CD4-positive, alpha-beta T cell (primary cell): ENCODE results near the gene COX10. TPM values are rescaled to one million over a fixed set of nuclear protein-coding genes. Genes with fewer than 3 reads are reported as not detected.

Experiments
- ATAC-seq: fragments of 200-7000 bp; cut with Tn5 transposase; one replicate; pipeline ENCODE4 v1.10.0; 2022; ENCODE audit warnings: mild to moderate bottlenecking; ENCODE audit not compliant: poor library complexity
- CTCF ChIA-PET: fragments of 350-600 bp; sonication (Branson Sonifier 250); formaldehyde crosslinking; loops from one replicate; lab custom pipeline; 2021; ENCODE audit warnings: antibody characterized with exemption, inconsistent platforms; lab: Charles Lee
- POLR2A ChIA-PET: fragments of 350-600 bp; sonication (Branson Sonifier 250); formaldehyde crosslinking; loops from one replicate; lab custom pipeline; 2021; ENCODE audit warnings: antibody characterized with exemption, inconsistent platforms; lab: Charles Lee
- DNase-seq, 14 experiments: peaks; one replicate each; pipeline ENCODE4 v3.0.0-alpha.2; 2013 to 2020; ENCODE audit warnings: mixed read lengths in 2 of 14
- H3K27ac ChIP-seq, 2 donors: one replicate each; pipeline versions ENCODE4 v1.5.1 to v1.7.0; 2013; ENCODE audit warnings: low read length in 2 of 2, low read depth in 1 of 2, mild to moderate bottlenecking in 1 of 2
- H3K27me3 ChIP-seq, 2 experiments: 1 replicate in 1 of 2; 2 replicates in 1 of 2; pipeline versions ENCODE4 v1.6.1 to v1.7.0; 2013; ENCODE audit warnings: low read length in 2 of 2, control low read depth in 1 of 2, mild to moderate bottlenecking in 1 of 2, moderate library complexity in 1 of 2; ENCODE audit not compliant: insufficient read depth in 2 of 2, control insufficient read depth in 1 of 2
- H3K36me3 ChIP-seq: one replicate; pipeline ENCODE4 v1.6.1; 2013; ENCODE audit warnings: low read length, control low read depth; ENCODE audit not compliant: insufficient read depth
- H3K4me1 ChIP-seq: one replicate; pipeline ENCODE4 v1.6.1; 2013; ENCODE audit warnings: low read length, control low read depth; ENCODE audit not compliant: insufficient read depth
- H3K4me3 ChIP-seq: one replicate; pipeline ENCODE4 v1.5.1; 2013; ENCODE audit warnings: mild to moderate bottlenecking, low read length, moderate library complexity
- H3K9me3 ChIP-seq, 2 experiments: 1 replicate in 1 of 2; 2 replicates in 1 of 2; pipeline versions ENCODE4 v1.6.1 to v1.7.0; 2013; ENCODE audit warnings: low read length in 2 of 2, mild to moderate bottlenecking in 2 of 2, control low read depth in 1 of 2, moderate library complexity in 1 of 2; ENCODE audit not compliant: control insufficient read depth in 1 of 2, insufficient read depth in 1 of 2
- H3K27ac Mint-ChIP-seq: one replicate; pipeline ENCODE4 v1.8.0; 2020; ENCODE audit warnings: mixed read lengths
- H3K27me3 Mint-ChIP-seq: one replicate; pipeline ENCODE4 v1.8.0; 2021; ENCODE audit warnings: mixed read lengths
- H3K36me3 Mint-ChIP-seq: one replicate; pipeline ENCODE4 v1.8.0; 2021; ENCODE audit warnings: low read depth, mixed read lengths
- H3K4me1 Mint-ChIP-seq: one replicate; pipeline ENCODE4 v1.8.0; 2021; ENCODE audit warnings: low read depth, mixed read lengths
- H3K4me3 Mint-ChIP-seq: one replicate; pipeline ENCODE4 v1.8.0; 2020; ENCODE audit warnings: mild to moderate bottlenecking, mixed read lengths
- H3K9me3 Mint-ChIP-seq: one replicate; pipeline ENCODE4 v1.8.0; 2020; ENCODE audit warnings: mixed read lengths
- CTCF ChIP-seq: fragments of 200-600 bp; IDR thresholded peaks from one replicate; pipeline ENCODE4 v1.8.0; 2022; ENCODE audit warnings: antibody characterized with exemption, mild to moderate bottlenecking
- intact Hi-C, 2 experiments: fragments of 100-400 bp; cut with DNase I in 1 of 2; cut with micrococcal nuclease in 1 of 2; formaldehyde crosslinking; loops; one replicate each; pipeline versions ENCODE4 v1.15.1 to v1.9.0; 2023 to 2025; cut with DNase I, micrococcal nuclease
- total RNA-seq, 174 experiments: library from RNA in 2 of 174; stranded (reverse) in 2 of 174; gene quantifications; one replicate each; pipeline ENCODE4 v1.2.3 and lab custom pipeline; 2021 to 2026

The COX10 gene
- total RNA-seq, 2 experiments from 2014 or later: 9.1 to 9.9 TPM

GRCh38 chr17:14144508-14144907 lies 75.2 kb downstream of the COX10 start:
- no peak for DNase-seq
- H3K4me3 ChIP-seq: no peak overlapping the region
- TF ChIP-seq CTCF: no peak
- no peaks in the 10 kb centered on the region for H3K4me1 ChIP-seq
- H3K4me1 Mint-ChIP-seq: peaks cover 30% of the 10 kb centered on the region
- no peak for ATAC-seq
- no peaks in the 10 kb centered on the region for H3K9me3 Mint-ChIP-seq
- no peak overlapping the region for H3K4me3 Mint-ChIP-seq
- no peaks in the 10 kb centered on the region for H3K9me3 ChIP-seq
- H3K27ac Mint-ChIP-seq: no peak overlapping the region
- H3K27me3 Mint-ChIP-seq: no peaks in the 10 kb centered on the region
- H3K27ac ChIP-seq: no peak overlapping the region
- no peaks in the 10 kb centered on the region for H3K27me3 ChIP-seq
- H3K36me3 ChIP-seq: no peaks in the 10 kb centered on the region
- no peaks in the 10 kb centered on the region for H3K36me3 Mint-ChIP-seq
- intact Hi-C loops: no loop called here
- ChIA-PET POLR2A (no interaction called here), CTCF (no interaction called here)

- ATAC-seq: no peak
- H3K4me1 Mint-ChIP-seq: peaks cover 59% of the 10 kb centered on the region
These were observed 80.4 kb downstream of the COX10 start for GRCh38 chr17:14149751-14150150.

GRCh38 chr17:14150619-14151018 lies 81.3 kb downstream of the COX10 start:
- no peak for TF ChIP-seq CTCF
- intact Hi-C loops: no loop called here
- Mint-ChIP-seq H3K9me3 (peaks cover 2% of the 10 kb centered on the region), H3K4me3 (no peak overlapping the region), H3K27ac (no peak overlapping the region), H3K4me1 (peaks cover 64% of the 10 kb centered on the region), H3K27me3 (no peaks in the 10 kb centered on the region), H3K36me3 (peaks cover 5% of the 10 kb centered on the region)
- Histone ChIP-seq H3K9me3 (no peaks in the 10 kb centered on the region), H3K4me1 (peaks cover 5% of the 10 kb centered on the region), H3K27me3 (no peaks in the 10 kb centered on the region), H3K27ac (no peak overlapping the region), H3K36me3 (no peaks in the 10 kb centered on the region), H3K4me3 (no peak overlapping the region)
- CTCF ChIA-PET: no interaction called here
- DNase-seq (no peak), ATAC-seq (no peak)
- POLR2A ChIA-PET: no interaction called here

More at GRCh38 chr17:14149751-14150150, 80.4 kb downstream of the COX10 start:
- peaks cover 5% of the 10 kb centered on the region for H3K36me3 Mint-ChIP-seq
- ChIA-PET POLR2A (no interaction called here), CTCF (no interaction called here)
- Histone ChIP-seq H3K9me3 (no peaks in the 10 kb centered on the region), H3K27me3 (no peaks in the 10 kb centered on the region), H3K4me3 (no peak overlapping the region), H3K4me1 (peaks cover 5% of the 10 kb centered on the region), H3K36me3 (no peaks in the 10 kb centered on the region), H3K27ac (no peak overlapping the region)
- no peak for DNase-seq
- intact Hi-C loops: no loop called here
- H3K4me3 Mint-ChIP-seq: no peak overlapping the region
- H3K27ac Mint-ChIP-seq: no peak overlapping the region
- TF ChIP-seq CTCF: no peak
- H3K27me3 Mint-ChIP-seq: no peaks in the 10 kb centered on the region
- peaks cover 2% of the 10 kb centered on the region for H3K9me3 Mint-ChIP-seq
